Measurements from ENCODE around the gene DPM3.
"Not testable (repeated sequence)": the region's sequence is repeated elsewhere in the genome, so short reads cannot be mapped to it uniquely, and the experiment has no call there.

Gene DPM3

DNA sequence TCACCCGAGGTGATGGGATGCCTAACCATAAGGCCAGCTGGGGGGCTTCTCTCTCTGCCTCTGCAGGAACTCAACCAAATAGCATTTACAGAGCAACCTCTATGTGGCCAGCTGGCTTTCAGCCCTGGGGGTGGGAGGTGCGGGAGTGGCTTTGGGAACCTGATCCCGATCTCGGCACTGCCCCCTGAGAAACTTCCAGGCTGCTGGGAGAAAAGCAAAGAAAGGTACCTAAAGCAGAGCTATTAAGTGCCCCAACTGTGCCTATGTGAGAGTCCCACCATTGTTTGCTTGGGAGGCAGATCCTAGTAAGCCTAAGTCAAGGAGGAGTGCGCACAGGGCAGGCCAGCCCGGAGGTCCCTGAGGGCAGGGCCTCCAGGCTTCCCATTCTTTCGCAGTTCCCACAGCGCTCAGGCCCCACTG lies 25.7 kb upstream of the DPM3 start:
- no peak for DNase-seq (ENCODE audit: low read depth)
- TF ChIP-seq, protein P1, sequence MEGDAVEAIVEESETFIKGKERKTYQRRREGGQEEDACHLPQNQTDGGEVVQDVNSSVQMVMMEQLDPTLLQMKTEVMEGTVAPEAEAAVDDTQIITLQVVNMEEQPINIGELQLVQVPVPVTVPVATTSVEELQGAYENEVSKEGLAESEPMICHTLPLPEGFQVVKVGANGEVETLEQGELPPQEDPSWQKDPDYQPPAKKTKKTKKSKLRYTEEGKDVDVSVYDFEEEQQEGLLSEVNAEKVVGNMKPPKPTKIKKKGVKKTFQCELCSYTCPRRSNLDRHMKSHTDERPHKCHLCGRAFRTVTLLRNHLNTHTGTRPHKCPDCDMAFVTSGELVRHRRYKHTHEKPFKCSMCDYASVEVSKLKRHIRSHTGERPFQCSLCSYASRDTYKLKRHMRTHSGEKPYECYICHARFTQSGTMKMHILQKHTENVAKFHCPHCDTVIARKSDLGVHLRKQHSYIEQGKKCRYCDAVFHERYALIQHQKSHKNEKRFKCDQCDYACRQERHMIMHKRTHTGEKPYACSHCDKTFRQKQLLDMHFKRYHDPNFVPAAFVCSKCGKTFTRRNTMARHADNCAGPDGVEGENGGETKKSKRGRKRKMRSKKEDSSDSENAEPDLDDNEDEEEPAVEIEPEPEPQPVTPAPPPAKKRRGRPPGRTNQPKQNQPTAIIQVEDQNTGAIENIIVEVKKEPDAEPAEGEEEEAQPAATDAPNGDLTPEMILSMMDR (conservative IDR thresholded peaks at IDR 0.05; ENCODE audit: low read depth, low read length): no peak
- no peak overlapping the region for H3K4me3 ChIP-seq (ENCODE audit: low read depth, low read length)

DNA sequence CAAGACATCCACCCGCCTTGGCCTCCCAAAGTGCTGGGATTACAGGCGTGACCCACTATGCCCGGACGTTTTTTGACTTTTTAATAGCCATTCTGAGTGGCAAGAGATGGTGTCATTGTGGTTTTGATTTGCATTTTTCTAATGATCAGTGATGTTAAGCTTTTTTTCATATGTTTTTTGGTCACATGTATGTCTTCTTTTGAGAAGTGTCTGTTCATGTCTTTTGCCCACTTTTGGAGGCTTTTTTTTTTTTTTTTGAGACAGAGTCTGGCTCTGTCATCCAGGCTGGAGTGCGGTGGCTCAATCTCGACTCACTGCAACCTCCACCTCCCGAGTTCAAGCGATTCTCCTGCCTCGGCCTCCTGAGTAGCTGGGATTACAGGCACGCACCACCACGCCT lies 24.3 kb upstream of the DPM3 start:
- not testable (repeated sequence) for H3K4me3 ChIP-seq (ENCODE audit: low read depth, low read length); DNase-seq (ENCODE audit: low read depth)

DNA sequence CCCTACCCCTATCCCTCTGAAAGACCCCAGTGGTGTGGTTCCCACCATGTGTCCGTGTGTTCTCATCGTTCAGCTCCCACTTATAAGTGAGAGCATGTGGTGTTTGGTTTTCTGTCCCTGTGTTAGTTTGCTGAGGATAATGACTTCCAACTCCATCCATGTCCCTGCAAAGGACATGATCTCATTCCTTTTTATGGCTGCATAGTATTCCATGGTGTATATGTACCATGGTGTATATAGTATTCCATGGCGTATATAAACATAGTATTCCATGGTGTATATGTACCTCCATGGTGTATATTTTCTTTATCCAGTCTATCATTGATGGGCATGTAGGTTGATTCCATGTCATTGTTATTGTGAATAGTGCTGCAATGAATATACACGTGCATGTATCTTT lies 23.5 kb upstream of the DPM3 start:
- DNase-seq (ENCODE audit: low read depth); H3K4me3 ChIP-seq (ENCODE audit: low read depth, low read length): not testable (repeated sequence)

DNA sequence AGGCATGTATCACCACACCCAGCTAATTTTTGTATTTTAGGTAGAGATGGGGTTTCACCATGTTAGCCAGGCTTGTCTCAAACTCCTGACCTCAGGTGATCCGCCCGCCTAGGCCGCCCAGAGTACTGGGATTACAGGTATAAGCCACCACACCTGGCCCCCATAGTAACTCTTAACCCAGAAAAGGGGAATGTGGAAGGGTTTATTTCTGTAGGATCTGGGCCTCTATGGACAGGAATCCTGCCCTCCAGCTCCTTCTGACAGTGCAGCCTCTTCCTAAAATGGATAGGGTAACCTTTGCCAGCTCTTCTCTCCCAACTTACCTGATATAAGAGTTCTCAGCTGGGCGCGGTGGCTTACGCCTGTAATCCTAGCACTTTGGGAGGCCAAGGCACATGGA lies 22.3 kb upstream of the DPM3 start:
- not testable (repeated sequence) for DNase-seq (ENCODE audit: low read depth); H3K4me3 ChIP-seq (ENCODE audit: low read depth, low read length)

DNA sequence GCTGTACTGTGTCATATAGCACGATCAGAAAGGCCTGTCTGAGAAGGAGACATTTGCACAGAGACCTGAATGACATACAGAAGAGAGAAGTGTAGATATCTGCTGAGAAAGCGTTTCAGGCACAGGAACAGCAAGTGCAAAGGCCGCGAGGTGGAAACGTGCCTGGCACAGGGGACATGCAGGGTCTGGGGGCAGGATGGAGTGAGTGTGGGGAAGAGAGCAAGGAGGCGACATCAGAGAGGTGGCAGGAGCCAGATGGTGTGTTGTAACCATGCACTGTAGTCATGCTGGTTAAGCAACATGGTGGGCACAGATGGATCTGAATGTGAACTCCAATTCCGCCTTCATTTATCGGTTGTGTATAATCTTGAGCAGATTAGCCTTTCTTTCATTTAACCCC lies 19.8 kb upstream of the DPM3 start:
- TF ChIP-seq, protein P1 (conservative IDR thresholded peaks at IDR 0.05; ENCODE audit: low read depth, low read length): no peak
- H3K4me3 ChIP-seq (ENCODE audit: low read depth, low read length): no peak overlapping the region
- DNase-seq (ENCODE audit: low read depth): no peak

DNA sequence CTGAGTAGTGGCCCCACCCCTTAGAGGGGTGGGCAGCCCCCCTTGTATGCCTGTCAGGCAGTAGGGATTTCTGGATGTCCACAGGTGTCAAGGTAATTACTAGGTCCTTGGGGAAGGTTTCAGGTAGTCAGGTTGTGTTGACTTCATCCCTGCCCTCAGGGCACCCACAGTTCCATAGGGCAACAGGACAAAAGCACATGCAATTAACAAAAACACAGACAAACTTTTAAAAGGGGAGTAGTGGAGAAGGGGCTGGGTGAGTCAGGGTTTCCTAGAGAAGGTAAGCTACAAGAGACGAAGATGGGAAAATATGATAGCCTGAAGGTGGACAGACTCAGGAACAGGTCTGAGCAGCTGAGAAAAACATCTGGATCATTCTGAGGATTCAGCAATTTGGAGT lies 18.7 kb upstream of the DPM3 start:
- no peak for DNase-seq (ENCODE audit: low read depth)
- no peak overlapping the region for H3K4me3 ChIP-seq (ENCODE audit: low read depth, low read length)
- TF ChIP-seq, protein P1 (conservative IDR thresholded peaks at IDR 0.05; ENCODE audit: low read depth, low read length): no peak

DNA sequence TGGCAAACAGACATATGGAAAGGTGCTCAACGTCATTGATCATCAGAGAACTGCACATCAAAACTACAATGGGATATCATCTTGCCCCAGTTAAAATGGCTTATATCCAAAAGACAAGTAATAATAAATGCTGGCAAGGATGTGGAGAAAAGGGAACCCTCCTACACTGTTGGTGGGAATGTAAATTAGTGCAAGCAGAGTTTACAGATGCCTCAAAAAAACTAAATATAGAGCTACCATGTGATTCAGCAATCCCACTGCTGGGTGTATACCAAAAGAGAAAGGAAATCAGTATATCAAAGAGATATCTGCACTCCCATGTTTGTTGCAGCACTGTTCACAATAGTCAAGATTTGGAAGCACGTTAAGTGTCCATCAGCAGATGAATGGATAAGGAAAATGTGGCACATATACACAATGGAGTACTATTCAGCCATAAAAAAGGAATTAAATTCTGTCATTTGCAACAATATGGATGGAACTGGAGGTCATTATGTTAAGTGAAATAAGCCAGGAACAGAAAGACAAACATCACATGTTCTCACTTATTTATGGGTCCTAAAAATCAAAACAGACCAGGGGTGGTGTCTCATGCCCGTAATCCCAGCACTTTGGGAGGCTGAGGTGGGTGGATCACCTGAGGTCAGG lies 15.8 kb upstream of the DPM3 start:
- H3K4me3 ChIP-seq (ENCODE audit: low read depth, low read length); DNase-seq (ENCODE audit: low read depth): not testable (repeated sequence)

DNA sequence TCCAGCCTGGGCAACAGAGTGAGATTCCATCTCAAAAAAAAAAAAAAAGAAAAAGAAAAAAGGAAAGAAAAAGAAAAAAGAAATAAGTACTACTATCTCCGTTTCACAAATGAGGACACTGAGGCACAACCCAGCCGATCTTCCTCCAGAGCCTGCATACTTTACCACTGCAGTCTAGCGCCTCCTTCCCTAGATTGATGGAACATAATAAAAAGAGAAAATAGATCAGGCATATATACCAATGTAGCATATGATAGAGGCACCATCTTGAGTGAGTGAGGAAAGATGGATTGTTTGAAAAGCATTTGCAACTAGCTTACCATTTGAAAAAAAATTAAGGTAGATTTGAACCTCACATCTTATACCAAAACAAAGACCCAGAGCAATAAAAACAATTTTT lies 5.2 kb upstream of the DPM3 start:
- TF ChIP-seq, protein P1 (conservative IDR thresholded peaks at IDR 0.05; ENCODE audit: low read depth, low read length): no peak
- H3K4me3 ChIP-seq (ENCODE audit: low read depth, low read length): no peak overlapping the region
- no peak for DNase-seq (ENCODE audit: low read depth)

DNA sequence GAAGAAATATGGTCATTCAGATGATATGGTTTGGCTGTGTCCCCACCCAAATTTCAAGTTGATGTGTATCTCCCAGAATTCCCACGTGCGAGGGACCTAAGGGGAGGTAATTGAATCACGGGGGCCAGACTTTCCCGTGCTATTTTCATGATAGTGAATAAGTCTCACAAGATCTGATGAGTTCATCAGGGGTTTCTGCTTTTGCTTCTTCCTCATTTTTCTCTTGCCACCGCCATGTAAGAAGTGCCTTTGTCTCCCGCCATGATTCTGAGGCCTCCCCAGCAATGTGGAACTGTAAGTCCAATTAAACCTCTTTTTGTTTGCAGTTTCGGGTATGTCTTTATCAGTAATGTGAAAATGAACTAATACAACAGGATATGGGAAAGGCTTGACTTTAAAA lies 1.4 kb upstream of the DPM3 start:
- TF ChIP-seq, protein P1 (conservative IDR thresholded peaks at IDR 0.05; ENCODE audit: low read depth, low read length): no peak
- no peak for DNase-seq (ENCODE audit: low read depth)
- no peak overlapping the region for H3K4me3 ChIP-seq (ENCODE audit: low read depth, low read length)
